H1 (cell line): ENCODE data around the gene PPBP.

Experiments
- CEBPB ChIP-seq: IDR thresholded peaks from 2 replicates; pipeline ENCODE4 v1.6.1; 2012; ENCODE audit warnings: low read depth, low read length
- CHD1 ChIP-seq: IDR thresholded peaks from 2 replicates; pipeline ENCODE4 v1.6.1; 2012; ENCODE audit warnings: low read depth, low read length, improper control_type of control experiment
- GABPA ChIP-seq: IDR thresholded peaks from 2 replicates; pipeline ENCODE4 v1.6.1; 2011; ENCODE audit warnings: mild to moderate bottlenecking, low read length, moderate library complexity, borderline replicate concordance; ENCODE audit not compliant: insufficient read depth
- JUN ChIP-seq: IDR thresholded peaks from 2 replicates; pipeline ENCODE4 v1.6.1; 2011; ENCODE audit warnings: low read depth, mild to moderate bottlenecking, improper control_type of control experiment, low read length
- KDM5A ChIP-seq: fragments of 200-600 bp; IDR thresholded peaks from 2 replicates; pipeline ENCODE4 v1.7.1; 2012; ENCODE audit warnings: mild to moderate bottlenecking, low read length, inconsistent platforms, mixed read lengths
- POLR2A ChIP-seq, 2 experiments: IDR thresholded peaks; 1 replicate in 1 of 2; 2 replicates in 1 of 2; pipeline ENCODE4 v1.6.1; 2011; ENCODE audit warnings: low read depth in 2 of 2, low read length in 2 of 2, mild to moderate bottlenecking in 2 of 2; ENCODE audit errors: control extremely low read depth in 1 of 2
- TAF1 ChIP-seq: IDR thresholded peaks from 2 replicates; pipeline ENCODE4 v1.6.1; 2011; ENCODE audit warnings: mild to moderate bottlenecking, low read depth, low read length
- TBP ChIP-seq: IDR thresholded peaks from 2 replicates; pipeline ENCODE4 v1.6.1; 2011; ENCODE audit warnings: low read depth, low read length, improper control_type of control experiment
- TF ChIP-seq, protein P1 (sequence below), 3 experiments: IDR thresholded peaks; 1 replicate in 2 of 3; 2 replicates in 1 of 3; pipeline versions ENCODE4 v1.5.1 to v1.6.1; 2011; ENCODE audit warnings: low read length in 3 of 3, mild to moderate bottlenecking in 3 of 3, inconsistent platforms in 2 of 3, low read depth in 1 of 3, moderate library complexity in 1 of 3; ENCODE audit not compliant: insufficient read depth in 1 of 3; ENCODE audit errors: control extremely low read depth in 1 of 3

- TF ChIP-seq POLR2A (IDR thresholded peaks at IDR 0.05; ENCODE audit: control extremely low read depth in 1 of 2, low read depth in 2 of 2, low read length in 2 of 2), result no peak
- TF ChIP-seq, protein P1, sequence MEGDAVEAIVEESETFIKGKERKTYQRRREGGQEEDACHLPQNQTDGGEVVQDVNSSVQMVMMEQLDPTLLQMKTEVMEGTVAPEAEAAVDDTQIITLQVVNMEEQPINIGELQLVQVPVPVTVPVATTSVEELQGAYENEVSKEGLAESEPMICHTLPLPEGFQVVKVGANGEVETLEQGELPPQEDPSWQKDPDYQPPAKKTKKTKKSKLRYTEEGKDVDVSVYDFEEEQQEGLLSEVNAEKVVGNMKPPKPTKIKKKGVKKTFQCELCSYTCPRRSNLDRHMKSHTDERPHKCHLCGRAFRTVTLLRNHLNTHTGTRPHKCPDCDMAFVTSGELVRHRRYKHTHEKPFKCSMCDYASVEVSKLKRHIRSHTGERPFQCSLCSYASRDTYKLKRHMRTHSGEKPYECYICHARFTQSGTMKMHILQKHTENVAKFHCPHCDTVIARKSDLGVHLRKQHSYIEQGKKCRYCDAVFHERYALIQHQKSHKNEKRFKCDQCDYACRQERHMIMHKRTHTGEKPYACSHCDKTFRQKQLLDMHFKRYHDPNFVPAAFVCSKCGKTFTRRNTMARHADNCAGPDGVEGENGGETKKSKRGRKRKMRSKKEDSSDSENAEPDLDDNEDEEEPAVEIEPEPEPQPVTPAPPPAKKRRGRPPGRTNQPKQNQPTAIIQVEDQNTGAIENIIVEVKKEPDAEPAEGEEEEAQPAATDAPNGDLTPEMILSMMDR (IDR thresholded peaks at IDR 0.05; ENCODE audit: control extremely low read depth in 1 of 3, insufficient read depth in 1 of 3, low read depth in 1 of 3, low read length in 3 of 3), result no peak
- peak; percentile 75; the same call in 1 of the 2 replicates for TF ChIP-seq CEBPB
- TF ChIP-seq GABPA, result no peak
- no peak for TF ChIP-seq JUN
- TF ChIP-seq TAF1, result no peak
- TF ChIP-seq CHD1, result no peak
- no peak for TF ChIP-seq KDM5A
- no peak for TF ChIP-seq TBP
Measured at GRCh38 chr4:74006009-74006476, 18.1 kb upstream of the PPBP start.
